22Rv1 (cell line): Measurements from ENCODE around the gene CFAP65.

Experiments
- CTCF ChIP-seq: fragments of 450-650 bp; IDR thresholded peaks from 2 replicates; pipeline ENCODE4 v1.5.1; 2017; ENCODE audit warnings: mild to moderate bottlenecking
- ZFX ChIP-seq: fragments of 450-650 bp; IDR thresholded peaks from 2 replicates; pipeline ENCODE4 v1.6.1; 2017; ENCODE audit warnings: antibody characterized with exemption, borderline replicate concordance

GRCh38 chr2:218970894-218971293 is 70.4 kb downstream of the CFAP65 start:
- TF ChIP-seq CTCF (no peak), ZFX (no peak)
